Uterus (tissue), 2 donors: ENCODE data around the gene TMIGD3.

Experiments used
- CTCF ChIP-seq, 4 experiments: fragments of 200-600 bp in 2 of 4; fragments of 450-650 bp in 2 of 4; sonication (generic) in 2 of 4; IDR thresholded peaks; one replicate each; pipeline ENCODE4 v1.5.1; 2016 to 2019; ENCODE audit warnings: antibody characterized with exemption in 4 of 4, mild to moderate bottlenecking in 2 of 4, moderate library complexity in 1 of 4
- POLR2A ChIP-seq, 2 donors: fragments of 450-650 bp; IDR thresholded peaks; one replicate each; pipeline ENCODE4 v1.6.1; 2016; ENCODE audit warnings: antibody characterized with exemption in 2 of 2, mild to moderate bottlenecking in 1 of 2, moderate library complexity in 1 of 2

GRCh38 chr1:111486431-111486830 is 17.0 kb downstream of the TMIGD3 start:
- TF ChIP-seq POLR2A (IDR thresholded peaks at IDR 0.05) (no peak), CTCF (IDR thresholded peaks at IDR 0.05) (no peak)
